ENCODE measurements around the gene GABARAP. TPM values are rescaled to one million over a fixed set of nuclear protein-coding genes. Genes with fewer than 3 reads are reported as not detected.

The GABARAP gene
- total RNA-seq, 6 experiments from 2014 or later: 238 to 330 (median 244) TPM

GRCh38 chr17:7219812-7220592 is 22.2 kb downstream of the GABARAP start, which contains the start of the genes ACADVL and DLG4:
Gene ACADVL (plus strand): TSS chr17:7219938. CDS start chr17:7219985, 47 bp downstream.
Gene DLG4 (minus strand): TSS chr17:7219836.
- intact Hi-C loops (cut with DNase I): no loop called here
- DNase-seq (peak; percentile 92 to 96 (median 94)), ATAC-seq (peak; percentile 73 to 83 (median 80))
- peak within 1 kb of the TSS; percentile 76 to 99 (median 85) for H3K4me3 ChIP-seq
- WGBS (ENCODE audit: insufficient coverage, low coverage, low lambda C conversion rate, missing lambda C conversion rate): under 1% methylated on average over 17 of the region's 63 CpGs
- H3K4me1 ChIP-seq: peaks cover 0 to 39% (median 10%) of the 10 kb centered on the region in 4 donors
- H3K27me3 ChIP-seq: no peaks in the 10 kb centered on the region
- peak within 1 kb of the TSS; percentile 94 to 100 (median 96) for H3K27ac ChIP-seq
- H3K9me3 ChIP-seq: no peaks in the 10 kb centered on the region
- TF ChIP-seq, protein P1, sequence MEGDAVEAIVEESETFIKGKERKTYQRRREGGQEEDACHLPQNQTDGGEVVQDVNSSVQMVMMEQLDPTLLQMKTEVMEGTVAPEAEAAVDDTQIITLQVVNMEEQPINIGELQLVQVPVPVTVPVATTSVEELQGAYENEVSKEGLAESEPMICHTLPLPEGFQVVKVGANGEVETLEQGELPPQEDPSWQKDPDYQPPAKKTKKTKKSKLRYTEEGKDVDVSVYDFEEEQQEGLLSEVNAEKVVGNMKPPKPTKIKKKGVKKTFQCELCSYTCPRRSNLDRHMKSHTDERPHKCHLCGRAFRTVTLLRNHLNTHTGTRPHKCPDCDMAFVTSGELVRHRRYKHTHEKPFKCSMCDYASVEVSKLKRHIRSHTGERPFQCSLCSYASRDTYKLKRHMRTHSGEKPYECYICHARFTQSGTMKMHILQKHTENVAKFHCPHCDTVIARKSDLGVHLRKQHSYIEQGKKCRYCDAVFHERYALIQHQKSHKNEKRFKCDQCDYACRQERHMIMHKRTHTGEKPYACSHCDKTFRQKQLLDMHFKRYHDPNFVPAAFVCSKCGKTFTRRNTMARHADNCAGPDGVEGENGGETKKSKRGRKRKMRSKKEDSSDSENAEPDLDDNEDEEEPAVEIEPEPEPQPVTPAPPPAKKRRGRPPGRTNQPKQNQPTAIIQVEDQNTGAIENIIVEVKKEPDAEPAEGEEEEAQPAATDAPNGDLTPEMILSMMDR (IDR thresholded peaks at IDR 0.05): no peak
- peak; percentile 98 for TF ChIP-seq POLR2A (IDR thresholded peaks at IDR 0.05)
- H3K36me3 ChIP-seq: peaks cover 0 to 38% (median 19%) of the 10 kb centered on the region in 4 donors

DNA sequence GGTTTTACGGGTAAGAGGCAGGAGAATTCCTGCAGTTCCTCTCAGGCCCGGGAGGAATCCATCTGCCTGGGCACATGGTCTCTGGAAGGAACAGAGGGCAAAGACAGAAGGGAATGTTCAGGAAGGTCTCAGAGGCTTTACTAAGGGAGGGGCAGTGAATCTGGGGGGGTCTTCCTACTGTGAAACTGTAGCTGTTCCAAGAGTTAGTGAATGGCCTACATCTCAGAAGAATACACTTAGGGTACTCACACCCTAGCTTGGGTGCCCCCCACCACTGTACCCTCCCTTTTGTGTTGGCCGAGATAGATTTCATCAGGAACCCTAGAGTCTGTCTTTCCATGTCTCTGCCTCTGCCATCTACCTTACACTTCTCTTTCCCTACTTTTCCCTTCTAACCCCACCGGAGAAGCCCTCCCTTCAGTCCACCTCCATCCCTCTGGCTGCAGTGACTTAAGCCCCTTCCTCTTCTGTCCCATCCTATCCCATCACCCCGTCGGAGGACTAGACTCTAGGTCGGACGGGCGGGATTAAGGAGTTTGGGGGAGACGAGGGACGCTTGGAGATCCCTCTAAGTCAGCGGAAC is 22.9 kb downstream of the GABARAP start:
- Histone ChIP-seq H3K27me3 (no peaks in the 10 kb centered on the region), H3K9me3 (no peaks in the 10 kb centered on the region), H3K36me3 (peaks cover 0 to 32% (median 16%) of the 10 kb centered on the region in 4 donors), H3K27ac (peak overlapping the region; percentile 94 to 100 (median 96)), H3K4me1 (peaks cover 0 to 44% (median 10%) of the 10 kb centered on the region in 4 donors), H3K4me3 (peak overlapping the region; percentile 76 to 99 (median 85))
- intact Hi-C loops (cut with DNase I): no loop called here
- 16% methylated on average over 12 of the region's 12 CpGs for WGBS (ENCODE audit: insufficient coverage, low coverage, low lambda C conversion rate, missing lambda C conversion rate)
- ATAC-seq: no peak
- TF ChIP-seq, protein P1 (IDR thresholded peaks at IDR 0.05): no peak
- no peak for TF ChIP-seq POLR2A (IDR thresholded peaks at IDR 0.05)
- DNase-seq: no peak

- TF ChIP-seq POLR2A (IDR thresholded peaks at IDR 0.05): no peak
- TF ChIP-seq, protein P1 (IDR thresholded peaks at IDR 0.05): no peak
- Histone ChIP-seq H3K4me1 (peaks cover 2 to 45% (median 10%) of the 10 kb centered on the region in 4 donors), H3K27ac (no peak overlapping the region), H3K27me3 (no peaks in the 10 kb centered on the region), H3K36me3 (peaks cover 0 to 27% (median 11%) of the 10 kb centered on the region in 4 donors), H3K4me3 (no peak overlapping the region), H3K9me3 (no peaks in the 10 kb centered on the region)
- no peak for ATAC-seq
- intact Hi-C loops (cut with DNase I): no loop called here
- peak in 1 of 3 donors; percentile 16 for DNase-seq
- 92% methylated on average over 5 of the region's 6 CpGs for WGBS (ENCODE audit: insufficient coverage, low coverage, low lambda C conversion rate, missing lambda C conversion rate)
Measured at GRCh38 chr17:7218758-7219157, 23.5 kb downstream of the GABARAP start.

- H3K4me1 ChIP-seq: peaks cover 2 to 41% (median 10%) of the 10 kb centered on the region in 4 donors
- H3K36me3 ChIP-seq: peaks cover 0 to 21% (median 7%) of the 10 kb centered on the region in 4 donors
- ATAC-seq: no peak
- H3K27ac ChIP-seq: no peak overlapping the region
- no CpG with 5 or more reads among the region's 6 CpGs for WGBS (ENCODE audit: insufficient coverage, low coverage, low lambda C conversion rate, missing lambda C conversion rate)
- TF ChIP-seq, protein P1 (IDR thresholded peaks at IDR 0.05): no peak
- no peak for TF ChIP-seq POLR2A (IDR thresholded peaks at IDR 0.05)
- no peaks in the 10 kb centered on the region for H3K27me3 ChIP-seq
- peak in 1 of 3 donors; percentile 20 for DNase-seq
- H3K9me3 ChIP-seq: no peaks in the 10 kb centered on the region
- intact Hi-C loops (cut with DNase I): no loop called here
- no peak overlapping the region for H3K4me3 ChIP-seq
Measured at GRCh38 chr17:7218166-7218565, 24.1 kb downstream of the GABARAP start.
